Brain microvascular endothelial cell (primary cell): ENCODE data around the gene RNF126.

Experiments
- DNase-seq: peaks from one replicate; pipeline ENCODE4 v3.0.0-alpha.2; 2020
- H3K27ac ChIP-seq: fragments of 250-450 bp; sonication (Bioruptor Pico); 2 replicates; pipeline ENCODE4 v1.5.1; 2020; ENCODE audit warnings: mild to moderate bottlenecking, moderate library complexity
- H3K27me3 ChIP-seq: fragments of 250-450 bp; sonication (Bioruptor Pico); replicated peaks from 2 replicates; pipeline ENCODE4 v1.5.1; 2020; ENCODE audit warnings: mild to moderate bottlenecking
- H3K36me3 ChIP-seq: fragments of 250-450 bp; sonication (Bioruptor Pico); replicated peaks from 2 replicates; pipeline ENCODE4 v1.5.1; 2020; ENCODE audit warnings: mild to moderate bottlenecking
- H3K4me3 ChIP-seq: 2 replicates; pipeline ENCODE4 v1.5.1; 2011; ENCODE audit warnings: low read depth, mild to moderate bottlenecking, control low read depth, low read length, moderate library complexity
- in situ Hi-C: cut with HindIII; loops from 2 replicates; pipeline ENCODE4 v1.10.0; 2017; ENCODE audit warnings: low sequenced_read_pairs, low pct_ligation_motif_present
- TF ChIP-seq, protein P1 (sequence below): IDR thresholded peaks from 2 replicates; pipeline ENCODE4 v1.5.1; 2011; ENCODE audit warnings: low read depth, mild to moderate bottlenecking, moderate library complexity, low read length, control low read depth, inconsistent platforms; ENCODE audit errors: missing control alignments

RNF126 gene

DNA sequence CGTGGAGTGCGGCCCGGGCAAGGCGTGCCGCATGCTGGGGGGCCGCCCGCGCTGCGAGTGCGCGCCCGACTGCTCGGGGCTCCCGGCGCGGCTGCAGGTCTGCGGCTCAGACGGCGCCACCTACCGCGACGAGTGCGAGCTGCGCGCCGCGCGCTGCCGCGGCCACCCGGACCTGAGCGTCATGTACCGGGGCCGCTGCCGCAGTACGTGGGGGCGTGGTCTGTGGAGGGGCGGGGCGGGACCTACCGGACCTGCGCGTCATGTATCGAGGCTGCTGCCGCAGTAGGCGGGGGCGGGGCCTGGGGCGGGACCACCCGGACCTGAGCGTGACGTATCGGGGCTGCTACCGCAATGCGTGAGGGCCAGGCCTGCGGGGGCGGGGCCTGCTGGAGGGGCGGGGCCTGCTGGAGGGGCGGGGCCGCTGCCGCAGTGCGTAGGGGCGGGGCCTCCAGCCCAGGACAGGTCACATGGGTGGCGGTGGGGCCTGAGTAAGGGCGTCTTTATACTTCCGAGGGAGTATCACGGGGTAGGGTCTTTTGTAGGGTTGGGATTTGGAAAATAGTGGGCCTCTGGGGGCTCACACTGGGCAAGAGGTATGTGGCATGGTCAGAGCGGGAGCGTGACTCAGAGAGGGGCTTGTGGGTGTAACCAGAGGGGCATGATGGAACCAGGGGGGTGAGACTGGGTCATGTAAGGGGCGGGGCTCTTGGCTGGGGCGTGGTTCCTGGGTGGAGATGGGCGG lies 17.4 kb upstream of the RNF126 start:
- H3K4me3 ChIP-seq = peak overlapping the region; percentile 57
- H3K36me3 ChIP-seq = peaks cover 12% of the 10 kb centered on the region
- TF ChIP-seq, protein P1, sequence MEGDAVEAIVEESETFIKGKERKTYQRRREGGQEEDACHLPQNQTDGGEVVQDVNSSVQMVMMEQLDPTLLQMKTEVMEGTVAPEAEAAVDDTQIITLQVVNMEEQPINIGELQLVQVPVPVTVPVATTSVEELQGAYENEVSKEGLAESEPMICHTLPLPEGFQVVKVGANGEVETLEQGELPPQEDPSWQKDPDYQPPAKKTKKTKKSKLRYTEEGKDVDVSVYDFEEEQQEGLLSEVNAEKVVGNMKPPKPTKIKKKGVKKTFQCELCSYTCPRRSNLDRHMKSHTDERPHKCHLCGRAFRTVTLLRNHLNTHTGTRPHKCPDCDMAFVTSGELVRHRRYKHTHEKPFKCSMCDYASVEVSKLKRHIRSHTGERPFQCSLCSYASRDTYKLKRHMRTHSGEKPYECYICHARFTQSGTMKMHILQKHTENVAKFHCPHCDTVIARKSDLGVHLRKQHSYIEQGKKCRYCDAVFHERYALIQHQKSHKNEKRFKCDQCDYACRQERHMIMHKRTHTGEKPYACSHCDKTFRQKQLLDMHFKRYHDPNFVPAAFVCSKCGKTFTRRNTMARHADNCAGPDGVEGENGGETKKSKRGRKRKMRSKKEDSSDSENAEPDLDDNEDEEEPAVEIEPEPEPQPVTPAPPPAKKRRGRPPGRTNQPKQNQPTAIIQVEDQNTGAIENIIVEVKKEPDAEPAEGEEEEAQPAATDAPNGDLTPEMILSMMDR = peak; percentile 17
- DNase-seq = peak; percentile 99
- H3K27me3 ChIP-seq = no peaks in the 10 kb centered on the region
- in situ Hi-C loops = no loop called here
- peak overlapping the region; percentile 97 for H3K27ac ChIP-seq

DNA sequence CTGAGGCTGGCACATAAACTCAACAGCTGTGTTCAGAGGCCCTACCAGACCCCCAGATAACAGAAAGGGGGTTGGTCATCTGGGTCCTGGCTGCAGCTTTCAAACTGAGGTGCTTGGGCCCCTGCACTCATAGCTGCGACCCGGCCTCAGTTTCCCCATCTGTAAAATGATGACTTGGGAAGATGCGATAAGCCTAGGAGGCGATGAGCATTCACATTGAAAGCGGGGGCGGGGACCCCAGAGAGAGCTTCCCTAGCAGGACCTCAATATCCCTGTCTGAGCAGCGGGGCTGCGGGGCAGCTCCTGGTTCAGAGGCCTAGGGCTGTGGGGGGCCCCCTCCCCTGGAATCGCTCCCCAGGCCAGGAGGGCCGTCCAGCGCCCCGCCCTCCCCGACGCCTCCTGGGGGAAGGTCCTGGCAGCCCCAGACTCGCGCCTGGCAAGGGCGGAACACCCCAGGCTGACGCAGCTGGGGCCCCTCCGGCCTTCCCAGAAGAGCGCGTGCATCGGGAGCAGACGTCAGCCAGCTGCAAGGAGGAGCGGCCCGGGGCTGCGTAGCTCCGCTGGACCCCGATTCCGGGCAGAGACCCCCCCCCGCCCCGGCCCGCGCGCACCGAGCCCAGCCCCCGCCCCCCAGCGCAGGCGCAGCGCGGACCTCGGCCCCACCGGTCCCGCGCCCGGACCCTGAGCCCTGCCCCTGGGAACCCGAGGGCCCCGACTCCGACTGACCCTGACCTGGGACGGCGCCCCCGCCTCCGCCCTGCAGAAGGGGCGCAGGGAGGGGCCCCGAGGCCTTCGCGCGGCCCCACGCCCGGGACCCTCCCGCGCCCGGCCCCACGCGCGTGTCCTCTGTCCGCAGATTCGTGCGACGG lies 16.6 kb upstream of the RNF126 start:
- Histone ChIP-seq H3K4me3 (peak overlapping the region; percentile 57), H3K27ac (peak overlapping the region; percentile 97), H3K36me3 (peaks cover 12% of the 10 kb centered on the region), H3K27me3 (no peaks in the 10 kb centered on the region)
- no peak for DNase-seq
- TF ChIP-seq, protein P1 = no peak
- in situ Hi-C loops = no loop called here

DNA sequence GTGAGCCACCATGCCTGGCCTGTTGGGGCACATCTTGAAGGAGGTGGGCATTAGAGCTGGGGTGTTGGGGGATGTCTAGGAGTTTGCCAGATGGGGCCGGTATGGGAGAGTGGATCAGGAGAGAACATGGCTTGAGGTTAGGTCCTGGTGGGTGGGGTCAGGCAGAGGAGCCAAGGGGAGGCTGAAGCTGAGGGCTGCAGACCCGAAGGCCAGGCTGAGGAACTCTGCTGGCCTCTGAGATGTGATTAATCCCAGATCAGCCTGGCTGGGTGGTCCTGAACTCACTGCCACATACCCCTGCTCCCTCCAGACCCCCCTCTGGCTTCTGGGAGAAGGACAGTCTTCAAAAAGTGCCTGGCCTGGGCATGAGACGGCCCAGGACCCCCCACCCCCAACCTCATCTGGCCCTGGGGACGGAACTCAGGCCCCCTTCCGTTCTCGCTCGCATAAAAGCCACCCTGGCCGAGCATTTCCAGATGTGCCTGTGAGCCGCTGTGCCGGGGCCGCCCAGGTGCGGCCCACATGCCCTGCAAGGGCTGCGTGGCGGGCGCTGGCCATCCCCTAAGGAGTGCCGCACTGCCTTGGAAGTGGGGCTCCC lies 15.9 kb upstream of the RNF126 start:
- in situ Hi-C loops = no loop called here
- Histone ChIP-seq H3K4me3 (peak overlapping the region; percentile 57), H3K27ac (peak overlapping the region; percentile 97), H3K27me3 (no peaks in the 10 kb centered on the region), H3K36me3 (peaks cover 12% of the 10 kb centered on the region)
- TF ChIP-seq, protein P1 = no peak
- no peak for DNase-seq

- TF ChIP-seq, protein P1 = no peak
- peak; percentile 31 for DNase-seq
- in situ Hi-C loops = no loop called here
- peak overlapping the region; percentile 93 for H3K27ac ChIP-seq
- peaks cover 12% of the 10 kb centered on the region for H3K36me3 ChIP-seq
- H3K4me3 ChIP-seq = peak overlapping the region; percentile 81
- H3K27me3 ChIP-seq = no peaks in the 10 kb centered on the region
These were observed 14.8 kb upstream of the RNF126 start for GRCh38 chr19:677601-678436.

DNA sequence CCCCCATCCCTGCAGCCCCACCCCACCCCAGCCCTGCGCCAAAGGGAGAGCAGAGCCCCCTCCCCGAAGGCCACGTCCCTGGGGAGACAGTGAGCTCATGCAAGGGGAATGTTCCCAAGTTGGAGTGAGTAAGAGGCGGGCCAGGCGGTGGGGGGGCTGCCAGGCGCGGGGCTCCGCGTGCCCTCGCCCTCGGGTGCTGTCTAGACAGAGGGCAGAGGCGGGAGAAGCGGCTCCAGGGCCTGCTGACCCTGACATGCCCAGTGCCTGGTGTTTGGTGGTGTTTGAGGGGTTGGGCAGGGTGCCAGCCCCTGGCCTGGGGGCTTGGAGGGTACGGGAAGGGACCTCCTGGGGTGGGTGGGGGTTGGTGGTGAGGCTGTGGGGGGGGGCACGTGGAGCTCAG lies 14.2 kb upstream of the RNF126 start:
- in situ Hi-C loops = no loop called here
- TF ChIP-seq, protein P1 = no peak
- Histone ChIP-seq H3K27ac (peak overlapping the region; percentile 93), H3K4me3 (peak overlapping the region; percentile 81), H3K27me3 (no peaks in the 10 kb centered on the region), H3K36me3 (peaks cover 12% of the 10 kb centered on the region)
- DNase-seq = peak; percentile 83
